NCI-H2107 (cell line): ENCODE data around the gene RNASE9.
"Not testable (repeated sequence)": the region's sequence is repeated elsewhere in the genome, so short reads cannot be mapped to it uniquely, and the experiment has no call there.

Experiments used
- DNase-seq: peaks from one replicate; lab custom pipeline; 2025; lab: John Stamatoyannopoulos, UW

Gene RNASE9

DNA sequence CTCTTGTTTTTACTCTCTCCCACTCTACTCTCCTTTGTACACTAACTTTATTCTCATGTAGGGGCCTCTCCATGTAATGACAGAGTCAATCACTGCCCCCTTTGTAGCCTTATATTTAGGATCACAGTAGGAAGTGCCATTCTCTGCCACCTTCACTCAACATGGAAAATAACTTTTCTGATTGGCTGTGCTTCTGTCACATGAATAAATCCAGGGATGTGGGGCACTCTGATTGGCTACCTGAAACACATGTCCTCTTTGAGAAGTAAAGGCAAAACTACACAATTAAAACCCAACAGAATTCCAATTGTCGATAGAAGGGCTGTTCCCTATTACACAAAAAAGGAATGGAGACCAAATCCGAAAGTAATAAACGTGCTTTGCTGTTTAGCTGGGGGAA is at the start of gene RNASE9:
Gene RNASE9, minus strand, starts transcription at position 87 of the 400 bp plus-strand sequence.
- DNase-seq: no peak

DNA sequence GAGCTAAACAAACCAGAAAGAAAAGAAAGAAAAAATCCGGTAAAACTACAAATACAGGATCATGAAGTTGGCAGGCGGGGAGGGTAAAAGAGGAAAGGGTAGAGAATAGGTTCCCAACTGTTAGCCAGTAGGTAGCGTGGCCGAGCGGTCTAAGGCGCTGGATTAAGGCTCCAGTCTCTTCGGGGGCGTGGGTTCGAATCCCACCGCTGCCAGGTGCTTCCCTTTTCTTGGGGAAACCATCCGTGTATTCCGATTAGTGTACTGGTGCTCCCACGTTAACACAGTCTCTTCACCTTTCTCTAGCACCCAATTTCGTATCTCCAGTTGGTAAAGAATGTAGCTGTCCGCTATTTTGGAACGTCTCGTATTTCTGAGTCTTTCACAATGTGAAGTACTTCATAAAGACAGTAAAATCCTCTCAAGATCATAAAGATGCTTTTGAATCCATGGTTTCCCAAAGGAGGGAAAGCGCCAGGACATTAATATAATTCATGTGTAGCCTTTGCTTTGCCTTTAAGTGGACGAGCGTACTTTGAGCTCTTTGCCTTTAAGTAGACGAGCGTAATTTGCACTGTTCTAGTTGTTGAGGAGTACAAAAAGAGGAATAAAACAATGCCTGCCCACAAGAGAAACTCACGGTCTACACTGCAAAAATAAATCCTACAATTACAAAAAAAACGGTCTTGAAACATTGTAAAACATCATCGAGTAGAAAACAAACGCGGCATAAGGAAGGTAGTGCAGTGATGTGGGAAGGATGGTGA is 49.3 kb upstream of the RNASE9 start:
- peak; percentile 71 for DNase-seq

DNA sequence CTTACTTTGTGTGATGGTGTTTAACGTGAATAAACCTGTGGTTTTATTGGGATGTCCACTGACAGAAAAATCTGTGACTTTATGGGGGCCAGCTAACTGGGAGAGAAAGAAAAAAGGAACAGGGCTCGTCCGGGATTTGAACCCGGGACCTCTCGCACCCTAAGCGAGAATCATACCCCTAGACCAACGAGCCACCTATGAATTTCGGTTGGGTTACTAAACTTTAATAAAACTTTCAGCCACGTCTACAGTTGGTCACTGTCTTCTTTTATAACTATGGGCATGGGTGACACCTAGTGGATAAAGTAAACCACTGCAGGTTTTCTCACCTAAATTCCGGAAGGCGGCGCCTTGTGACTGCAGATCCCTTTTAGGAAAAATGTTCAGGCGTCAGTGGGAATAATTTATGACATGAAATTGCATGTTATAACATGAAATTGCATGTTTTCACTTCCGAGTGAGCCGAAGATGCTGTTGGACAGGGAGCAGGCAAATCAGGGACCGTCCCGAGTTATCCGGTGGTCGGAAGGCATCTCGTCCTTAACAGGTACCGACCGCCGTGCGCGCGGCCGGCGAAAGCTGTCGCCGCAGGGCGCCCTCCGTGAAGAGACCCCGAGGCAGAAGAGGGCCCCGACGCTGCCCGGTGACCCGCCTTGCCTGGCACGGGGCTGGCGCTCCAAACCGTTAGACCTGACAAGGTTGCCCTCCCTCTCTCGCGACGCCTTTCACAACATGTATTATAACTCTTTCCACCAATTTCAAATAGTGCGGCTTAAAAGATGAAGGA is 48.6 kb upstream of the RNASE9 start:
- DNase-seq: peak; percentile 77

DNA sequence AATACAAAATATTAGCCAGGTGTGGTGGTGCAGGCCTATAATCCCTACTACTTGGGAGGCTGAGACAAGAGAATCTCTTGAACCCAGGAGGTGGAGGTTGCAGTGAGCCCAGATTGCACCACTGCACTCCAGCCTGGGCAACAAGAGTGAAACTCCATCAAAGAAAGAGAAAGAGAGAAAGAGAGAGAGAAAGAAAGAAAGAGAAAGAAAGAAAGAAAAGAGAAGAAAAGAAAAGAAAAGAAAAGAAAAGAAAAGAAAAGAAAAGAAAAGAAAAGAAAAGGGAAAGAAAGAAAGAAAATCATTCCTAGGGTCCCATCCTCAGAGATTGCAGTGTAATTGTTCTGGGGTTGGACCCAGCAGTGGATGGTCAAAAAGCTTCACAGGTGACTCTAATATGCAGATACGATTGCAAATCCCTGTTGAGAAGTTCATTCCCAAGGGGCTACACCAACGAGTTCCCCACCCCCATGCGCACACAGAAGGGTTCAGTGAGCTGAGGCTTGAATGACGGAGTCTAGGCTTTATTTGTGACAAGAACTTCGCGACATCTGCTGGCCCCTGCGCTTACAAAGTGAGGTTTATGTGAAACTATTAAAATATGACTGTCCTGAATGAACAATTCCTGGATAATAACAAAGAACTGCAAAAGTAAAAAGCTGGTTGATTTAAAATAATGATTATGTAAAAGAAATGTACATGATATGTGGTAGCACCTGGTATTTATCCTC is 47.7 kb upstream of the RNASE9 start:
- no peak for DNase-seq

DNA sequence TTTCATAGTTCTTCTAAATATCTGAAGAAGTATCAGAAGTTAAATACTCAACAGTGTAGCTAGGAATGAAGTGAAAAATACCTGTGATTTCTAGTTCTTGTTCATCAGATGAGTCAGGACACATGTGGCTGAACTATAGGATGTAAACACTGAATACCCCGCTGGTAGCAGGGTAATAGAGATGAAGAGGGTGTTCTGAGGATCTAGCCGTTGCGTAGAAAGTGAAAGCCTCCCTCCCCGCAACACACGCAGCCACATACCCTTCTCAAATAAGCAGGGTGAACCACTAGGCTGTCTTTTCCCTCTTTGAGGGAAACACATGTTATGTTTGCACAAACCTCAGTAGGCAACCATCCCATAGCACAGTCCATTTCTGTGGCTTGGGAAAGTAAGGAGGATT is 46.8 kb upstream of the RNASE9 start:
- no peak for DNase-seq

DNA sequence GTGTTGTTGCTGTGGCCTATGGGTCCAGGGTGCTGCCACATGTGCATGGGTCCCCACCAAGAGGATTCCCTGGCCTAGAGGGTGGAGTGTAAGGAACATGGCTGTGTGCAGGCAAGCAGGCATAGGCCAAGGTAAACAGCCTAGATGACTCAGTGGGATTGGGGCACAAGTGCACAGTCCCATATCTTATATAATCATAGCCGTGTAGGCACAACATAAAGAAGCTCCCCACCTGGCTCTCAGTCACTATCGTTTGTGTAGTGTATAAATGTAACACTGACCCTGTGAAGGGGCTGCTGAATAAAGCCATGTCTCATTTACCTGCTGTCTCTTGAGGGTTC is 46.0 kb upstream of the RNASE9 start:
- no peak for DNase-seq

DNA sequence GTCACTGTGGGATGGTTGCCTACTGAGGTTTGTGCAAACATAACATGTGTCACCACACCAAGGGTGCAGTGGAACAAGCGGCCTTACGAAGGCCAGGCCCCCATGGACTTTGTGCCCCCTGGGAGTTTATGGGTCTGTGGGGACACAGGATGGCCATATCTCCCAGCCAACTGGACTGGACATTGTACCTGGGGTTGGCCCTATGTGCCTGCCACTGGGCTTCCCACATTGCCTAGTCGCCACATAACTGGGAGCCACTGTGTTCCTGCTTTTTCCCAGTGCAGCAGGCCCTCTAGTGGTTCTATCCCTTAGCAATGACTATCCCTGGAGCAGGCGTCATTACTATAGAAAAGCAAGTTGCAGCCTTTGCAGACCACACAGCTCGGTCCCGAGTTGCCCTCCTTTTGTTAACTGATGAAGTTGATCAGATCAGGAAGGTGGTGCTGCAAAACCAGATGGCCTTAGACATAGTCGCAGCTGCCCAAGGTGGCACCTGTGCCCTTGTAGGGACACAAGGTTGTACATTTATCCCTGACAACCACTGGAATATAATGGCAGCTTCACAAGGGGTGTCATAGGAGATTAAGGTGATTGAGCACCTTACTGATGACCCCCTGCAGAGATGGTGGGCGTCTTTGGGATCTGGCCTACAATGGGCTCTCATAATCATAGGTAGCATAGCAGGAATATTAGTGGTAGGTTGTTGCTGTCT is 45.5 kb upstream of the RNASE9 start:
- peak; percentile 21 for DNase-seq

DNA sequence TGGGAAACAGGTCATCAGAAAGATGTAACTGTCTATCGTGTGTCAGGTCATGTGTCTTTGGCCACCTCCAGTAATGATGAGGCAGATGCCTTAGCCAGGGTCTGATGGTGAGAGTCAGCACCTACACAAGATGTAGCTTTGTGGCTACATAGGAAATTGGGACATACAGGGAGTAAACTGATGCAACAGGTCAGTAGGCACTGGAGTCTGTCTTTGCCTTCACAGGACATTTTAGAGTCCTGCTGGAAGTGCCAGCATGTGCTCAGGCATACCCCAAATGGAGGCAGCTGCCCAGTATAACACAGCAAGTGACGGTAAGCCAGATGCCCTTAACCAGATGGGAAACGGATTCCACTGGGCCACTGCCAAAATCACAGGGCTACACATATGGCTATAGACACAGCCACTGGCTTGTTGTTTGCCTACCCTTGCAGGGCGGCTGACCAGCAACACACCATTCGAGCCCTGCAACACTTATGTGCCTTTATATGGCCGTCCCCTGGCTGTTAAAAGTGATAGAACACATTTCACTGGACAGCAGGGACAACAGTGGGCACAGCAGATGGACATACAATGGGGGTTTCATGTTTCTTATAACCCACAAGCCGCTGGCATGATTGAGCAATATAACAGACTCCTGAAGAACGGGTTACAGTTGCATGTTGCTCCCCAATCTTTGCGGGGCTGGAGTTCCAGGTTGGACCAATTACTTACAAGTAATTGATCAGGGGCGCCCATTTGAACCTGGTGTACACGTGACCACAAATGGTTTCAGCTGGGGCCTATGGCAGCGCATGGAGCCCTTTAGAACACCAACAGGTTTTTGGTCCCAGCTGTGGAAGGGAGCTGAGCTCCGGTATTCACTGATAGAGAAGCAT is 43.2 kb upstream of the RNASE9 start:
- DNase-seq: no peak

DNA sequence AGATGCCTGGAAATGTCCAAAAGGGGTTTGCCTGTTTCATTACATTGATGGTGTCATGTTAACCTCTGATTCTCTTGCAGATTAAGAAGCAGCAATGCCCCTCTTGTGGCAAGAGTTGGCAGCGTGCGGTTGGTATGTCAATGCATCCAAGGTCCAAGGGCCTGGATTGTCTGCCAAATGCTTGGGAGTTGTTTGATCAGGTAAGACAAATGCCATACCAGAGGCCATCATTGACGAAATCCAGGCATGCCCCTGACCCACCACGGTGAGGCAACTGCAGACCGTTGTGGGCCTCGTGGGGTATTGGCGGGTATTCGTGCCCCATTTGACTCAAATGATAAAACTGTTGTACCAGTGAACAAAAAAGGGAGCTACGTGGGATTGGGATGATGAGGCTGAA is 41.7 kb upstream of the RNASE9 start:
- no peak for DNase-seq

DNA sequence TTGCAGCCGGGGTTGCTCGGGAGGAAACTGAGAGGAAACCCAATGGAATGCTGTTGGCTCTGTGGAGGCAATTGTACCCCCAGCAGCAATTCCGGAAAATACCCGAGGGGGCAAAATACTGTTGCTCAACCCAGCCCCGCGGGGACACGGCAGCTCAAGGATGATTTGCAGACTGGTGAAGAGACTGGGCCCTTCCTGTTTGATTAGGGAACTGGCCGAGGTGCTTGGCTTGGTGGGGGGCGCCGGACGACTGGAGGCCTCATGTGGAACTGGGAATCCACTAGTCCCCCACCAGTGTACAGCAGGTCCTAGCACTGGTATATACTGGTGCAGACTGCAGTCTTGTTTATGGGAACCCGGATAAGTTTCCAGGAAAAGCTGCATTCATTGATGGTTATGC is 40.7 kb upstream of the RNASE9 start:
- no peak for DNase-seq

DNA sequence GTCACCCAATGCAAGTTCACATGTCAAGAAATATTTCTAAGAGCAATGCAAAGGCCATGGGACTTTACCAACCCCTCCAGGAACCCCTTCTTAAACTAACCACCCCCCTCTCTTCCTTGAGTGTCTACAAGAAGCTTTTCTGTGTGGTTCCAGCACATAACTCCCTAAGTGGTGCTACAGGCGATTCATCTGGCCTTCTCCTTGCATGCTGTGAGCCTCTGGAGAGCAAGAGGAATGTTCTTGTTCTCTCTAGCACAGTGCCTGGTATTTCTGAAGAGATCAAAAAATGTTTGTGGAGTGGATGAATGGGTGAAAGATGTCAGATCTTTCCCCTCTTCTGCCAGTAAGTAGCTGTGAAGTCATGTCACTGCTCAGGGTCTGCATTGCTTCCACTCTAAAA is 36.3 kb upstream of the RNASE9 start:
- DNase-seq: no peak

DNA sequence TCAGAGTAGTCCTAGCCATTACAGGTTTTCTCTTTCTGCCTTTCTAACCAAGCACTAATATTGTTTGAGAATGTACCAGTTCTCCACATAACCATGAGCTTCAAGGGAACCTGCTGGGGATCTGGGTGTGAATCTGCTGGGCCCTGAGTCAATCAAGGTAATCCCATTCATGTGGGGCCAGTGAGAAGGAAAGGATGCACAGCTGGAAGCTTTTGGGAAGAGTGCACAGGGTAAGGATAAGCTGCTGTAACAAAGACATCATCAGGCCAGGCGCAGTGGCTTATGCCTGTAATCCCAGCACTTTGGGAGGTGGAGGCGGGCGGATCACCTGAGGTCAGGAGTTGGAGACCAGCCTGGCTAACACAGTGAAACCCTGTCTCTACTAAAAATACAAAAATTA is 34.9 kb upstream of the RNASE9 start:
- not testable (repeated sequence) for DNase-seq

DNA sequence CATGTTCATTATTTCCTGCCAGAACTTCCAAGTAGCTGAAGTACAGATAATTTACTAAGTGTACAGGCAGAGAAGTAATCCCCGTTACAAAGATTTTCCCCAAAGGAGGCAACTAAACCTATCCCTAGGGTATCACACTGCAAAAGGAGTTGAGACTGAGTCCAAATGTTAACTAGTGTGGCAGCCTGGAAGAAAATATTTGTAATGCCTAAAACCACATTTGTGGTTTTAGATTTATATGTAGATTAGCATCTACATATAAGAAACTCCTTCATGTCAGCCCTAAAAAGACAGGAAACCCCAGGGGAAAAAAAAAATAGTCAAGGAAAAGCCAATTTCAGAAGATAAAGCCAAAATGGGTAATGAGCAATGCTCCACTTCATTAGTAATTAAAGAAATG is 31.7 kb upstream of the RNASE9 start:
- no peak for DNase-seq

DNA sequence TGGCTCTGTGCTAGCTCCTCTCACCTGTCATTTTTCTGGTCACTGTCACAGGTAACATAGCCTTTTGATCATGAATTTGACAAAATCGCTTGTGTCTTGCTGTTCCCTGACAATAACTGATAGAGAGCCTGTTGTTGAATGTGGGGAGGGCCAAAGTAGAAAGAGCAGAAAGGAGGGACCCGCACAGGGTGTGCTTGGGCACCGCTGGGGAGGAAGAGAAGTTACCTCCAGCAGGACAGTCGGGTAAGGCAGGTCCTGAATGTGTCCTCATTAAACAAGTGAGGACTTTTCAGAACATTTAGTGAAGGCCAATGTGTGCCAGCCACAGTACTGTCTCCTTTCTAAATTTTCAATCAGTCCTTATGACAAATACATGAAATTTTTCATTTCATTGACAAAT is 30.4 kb upstream of the RNASE9 start, which contains the start of gene RNASE12:
Gene RNASE12, minus strand, starts transcription at position 142 of the 400 bp plus-strand sequence. CDS start 653 bp downstream, outside the sequence.
- DNase-seq: no peak

DNA sequence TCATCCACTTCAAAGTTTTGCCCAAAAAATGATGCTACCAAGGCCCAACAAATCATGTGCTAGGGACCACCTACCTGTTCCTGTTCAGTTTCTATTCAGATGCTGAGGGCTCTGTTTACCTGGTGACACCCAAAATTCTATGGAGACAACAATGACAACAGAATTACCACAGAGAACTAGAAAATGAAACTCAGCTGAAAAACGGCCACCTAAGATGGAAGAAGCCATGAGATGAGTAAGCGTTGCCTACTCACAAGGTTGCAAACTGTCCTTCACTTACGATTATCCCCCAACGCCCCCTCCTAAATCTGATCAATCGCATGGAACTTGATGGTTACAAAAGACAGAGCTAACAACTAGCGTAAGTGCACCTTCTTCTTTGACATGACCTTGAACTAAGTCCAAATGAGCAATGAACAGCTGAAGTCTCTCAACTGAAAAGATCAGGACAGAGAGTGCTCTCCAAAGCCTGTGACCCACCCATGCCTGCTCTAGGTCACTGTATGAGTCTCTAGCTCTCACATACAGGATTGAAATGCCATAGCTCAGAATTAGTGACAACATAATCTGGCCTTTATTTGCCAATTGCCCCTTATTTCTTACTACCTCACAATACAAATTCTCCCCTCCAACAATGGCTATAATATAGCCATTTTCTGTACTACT is 26.8 kb upstream of the RNASE9 start, which contains the start of gene RNASE11:
Gene RNASE11, minus strand, starts transcription at position 513 of the 666 bp plus-strand sequence.
- no peak for DNase-seq

DNA sequence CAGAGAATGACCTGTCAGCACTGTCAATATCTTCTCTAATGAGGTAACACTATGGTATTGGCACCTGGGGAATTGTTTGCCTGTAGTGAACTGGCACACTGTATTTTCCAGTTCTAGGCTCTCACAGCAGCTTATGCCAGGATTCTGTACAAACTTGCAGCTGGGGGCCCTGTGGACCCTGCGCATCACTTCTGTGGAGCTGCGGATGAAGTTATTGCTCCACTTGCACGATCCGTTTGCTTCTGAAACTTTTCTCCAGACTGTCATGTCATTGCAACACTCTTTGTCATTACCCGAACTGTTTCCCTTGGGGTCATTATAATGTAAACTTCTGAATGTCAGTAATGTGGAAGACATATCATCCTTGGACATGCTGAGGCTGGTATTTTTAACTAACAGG is 23.1 kb upstream of the RNASE9 start:
- DNase-seq: no peak

DNA sequence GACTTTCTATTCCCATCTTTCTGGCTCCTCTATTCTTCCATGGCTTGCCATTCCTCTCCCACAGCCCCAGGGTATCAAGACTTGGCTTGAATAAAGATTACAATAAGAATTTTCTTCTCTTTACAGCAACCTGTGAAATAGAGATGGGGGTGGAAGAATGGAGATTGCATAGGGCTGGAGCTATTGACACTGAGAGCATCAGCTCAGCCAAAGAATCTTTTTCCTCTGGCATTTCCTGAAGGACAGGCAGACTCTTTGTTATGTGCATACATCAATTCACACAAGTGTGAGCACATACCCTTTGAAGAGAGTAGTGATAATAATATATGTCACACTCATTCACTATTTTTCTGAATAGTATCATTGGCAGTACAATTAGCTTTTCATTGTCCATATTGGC is 22.3 kb upstream of the RNASE9 start:
- DNase-seq: no peak

DNA sequence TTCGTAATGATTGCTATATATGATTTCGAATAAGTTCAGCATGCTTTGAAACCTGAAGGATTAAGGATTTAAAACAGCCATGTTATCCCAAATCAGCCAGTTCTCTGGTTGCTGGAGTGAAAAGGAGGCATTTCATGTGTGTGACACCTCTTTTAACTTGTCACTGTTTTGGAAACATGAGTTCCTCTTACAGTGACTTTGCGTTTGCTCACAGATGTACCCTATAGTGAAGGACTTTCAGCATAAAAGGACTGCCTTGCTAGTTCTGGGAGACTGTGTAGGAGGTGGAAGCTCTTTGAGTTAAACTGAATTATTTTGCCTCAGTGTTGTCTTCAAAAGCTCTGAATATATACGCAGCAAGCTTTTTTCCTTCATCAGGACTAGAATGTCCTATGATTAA is 19.4 kb upstream of the RNASE9 start:
- DNase-seq: no peak

DNA sequence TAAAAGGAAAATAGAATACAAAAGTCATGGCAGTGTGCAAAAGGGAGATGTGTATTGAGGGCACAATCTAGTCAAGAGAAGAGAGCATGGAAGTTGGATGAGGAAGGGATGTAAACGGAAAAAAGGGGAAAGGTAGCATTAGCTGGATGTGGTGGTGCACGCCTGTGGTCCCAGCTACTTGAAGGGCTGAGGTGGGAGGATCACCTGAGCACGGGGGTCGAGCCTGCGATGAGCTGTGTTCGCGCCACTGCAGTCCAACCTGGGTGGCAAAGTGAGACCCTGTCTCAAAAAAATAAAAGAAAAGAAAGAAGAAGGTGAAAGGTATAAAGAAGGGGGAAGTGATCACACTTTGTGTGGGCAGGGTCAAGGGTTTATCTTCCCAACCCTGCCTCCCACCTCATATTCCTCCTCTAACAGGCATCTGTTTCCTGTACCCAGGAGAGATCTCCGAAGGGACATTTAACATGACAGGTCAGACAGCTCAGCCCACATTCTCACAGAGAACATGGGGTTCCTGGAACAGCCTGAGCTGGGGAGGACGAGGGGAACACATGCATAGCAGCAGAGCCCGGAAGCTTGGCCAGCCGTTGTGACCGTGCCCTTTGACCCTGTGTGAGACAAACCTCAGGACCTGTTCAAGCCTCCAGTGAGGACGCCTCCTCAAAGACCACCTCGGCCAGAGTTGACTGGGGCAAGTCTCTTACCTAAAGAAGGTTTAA is 18.1 kb upstream of the RNASE9 start:
- no peak for DNase-seq

DNA sequence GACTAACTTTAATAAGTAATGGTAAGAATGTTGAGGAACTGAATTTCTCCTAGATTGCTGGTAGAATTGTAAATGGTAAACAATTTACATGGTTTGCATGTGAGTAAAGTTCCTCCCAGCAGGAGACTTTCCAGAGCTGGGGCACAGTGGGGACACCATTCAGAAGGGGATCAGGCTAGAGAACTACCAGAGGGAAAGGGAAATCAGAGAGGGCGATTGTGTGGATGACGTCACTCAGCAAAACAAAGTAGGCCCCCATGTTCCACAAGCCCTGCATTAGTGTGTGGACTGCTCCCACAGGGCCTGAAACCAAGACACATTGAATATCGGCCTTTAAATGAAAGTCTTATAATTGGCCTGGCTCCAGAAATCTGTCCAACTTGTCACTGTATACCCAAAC is 17.5 kb upstream of the RNASE9 start:
- no peak for DNase-seq
